Ishikawa (cell line): ENCODE results near the gene MS4A7.

ENCODE experiments used
- CEBPB ChIP-seq: IDR thresholded peaks from 2 replicates; pipeline ENCODE4 v1.6.1; 2012
- CREB1 ChIP-seq: IDR thresholded peaks from 2 replicates; pipeline ENCODE4 v1.6.1; 2012; ENCODE audit warnings: low read depth
- EGR1 ChIP-seq: IDR thresholded peaks from 2 replicates; pipeline ENCODE4 v1.6.1; 2012
- EP300 ChIP-seq: IDR thresholded peaks from 2 replicates; pipeline ENCODE4 v1.6.1; 2012; ENCODE audit warnings: borderline replicate concordance
- FOXM1 ChIP-seq: IDR thresholded peaks from 2 replicates; pipeline ENCODE4 v1.6.1; 2012; ENCODE audit warnings: low read depth, borderline replicate concordance
- NFIC ChIP-seq: IDR thresholded peaks from 2 replicates; pipeline ENCODE4 v1.6.1; 2012
- RAD21 ChIP-seq: IDR thresholded peaks from 2 replicates; pipeline ENCODE4 v1.6.1; 2012; ENCODE audit warnings: low read depth
- TAF1 ChIP-seq: IDR thresholded peaks from 2 replicates; pipeline ENCODE4 v1.6.1; 2012; ENCODE audit warnings: low read depth, mild to moderate bottlenecking
- TCF12 ChIP-seq: IDR thresholded peaks from 2 replicates; pipeline ENCODE4 v1.6.1; 2012; ENCODE audit warnings: low read depth
- TEAD4 ChIP-seq: IDR thresholded peaks from 2 replicates; pipeline ENCODE4 v1.6.1; 2012
- YY1 ChIP-seq: IDR thresholded peaks from 2 replicates; pipeline ENCODE4 v1.6.1; 2012; ENCODE audit warnings: low read depth
- ZBTB7A ChIP-seq: IDR thresholded peaks from 2 replicates; pipeline ENCODE4 v1.6.1; 2012; ENCODE audit warnings: low read depth
- TF ChIP-seq, protein P1 (sequence below): IDR thresholded peaks from 2 replicates; pipeline ENCODE4 v1.6.1; 2012
- TF ChIP-seq, protein P2 (sequence below): IDR thresholded peaks from 2 replicates; pipeline ENCODE4 v1.6.1; 2012
- TF ChIP-seq, protein P3 (sequence below): IDR thresholded peaks from 2 replicates; pipeline ENCODE4 v1.6.1; 2012; ENCODE audit warnings: low read depth, mild to moderate bottlenecking

MS4A7 gene

DNA sequence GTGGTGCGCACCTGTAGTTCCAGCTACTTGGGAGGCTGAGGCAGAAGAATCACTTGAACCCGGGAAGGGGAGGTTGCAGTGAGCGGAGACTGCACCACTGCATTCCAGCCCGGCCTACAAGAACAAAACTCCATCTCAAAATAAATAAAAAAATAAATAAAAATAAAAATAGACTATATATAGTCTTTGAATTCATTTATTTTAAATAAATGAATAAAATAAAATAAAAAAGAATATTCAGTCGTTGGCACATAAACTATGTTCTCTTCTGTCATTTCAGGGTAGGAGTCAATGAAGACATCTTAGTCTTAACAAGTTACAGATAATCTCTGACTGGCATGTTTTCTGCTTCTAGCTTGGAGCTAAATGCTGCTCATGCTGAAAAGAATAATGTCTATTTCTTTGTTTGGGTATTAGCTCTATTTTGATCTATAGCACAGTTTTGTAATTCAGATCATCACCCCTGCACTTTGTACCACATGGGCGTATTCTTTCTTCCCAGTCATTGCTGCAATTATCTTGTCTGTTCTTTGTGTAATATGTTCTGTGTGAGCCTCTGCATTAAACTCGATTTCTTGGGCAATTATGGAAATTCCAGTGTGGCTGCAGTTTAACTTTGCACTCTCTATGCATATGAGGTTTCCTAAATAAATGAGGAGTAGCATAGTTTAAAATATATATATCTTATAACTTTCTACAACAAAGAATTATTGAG is 16.5 kb downstream of the MS4A7 start:
- TF ChIP-seq, protein P1, sequence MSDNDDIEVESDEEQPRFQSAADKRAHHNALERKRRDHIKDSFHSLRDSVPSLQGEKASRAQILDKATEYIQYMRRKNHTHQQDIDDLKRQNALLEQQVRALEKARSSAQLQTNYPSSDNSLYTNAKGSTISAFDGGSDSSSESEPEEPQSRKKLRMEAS = no peak
- TF ChIP-seq YY1 (no peak), TCF12 (no peak), EGR1 (no peak)

DNA sequence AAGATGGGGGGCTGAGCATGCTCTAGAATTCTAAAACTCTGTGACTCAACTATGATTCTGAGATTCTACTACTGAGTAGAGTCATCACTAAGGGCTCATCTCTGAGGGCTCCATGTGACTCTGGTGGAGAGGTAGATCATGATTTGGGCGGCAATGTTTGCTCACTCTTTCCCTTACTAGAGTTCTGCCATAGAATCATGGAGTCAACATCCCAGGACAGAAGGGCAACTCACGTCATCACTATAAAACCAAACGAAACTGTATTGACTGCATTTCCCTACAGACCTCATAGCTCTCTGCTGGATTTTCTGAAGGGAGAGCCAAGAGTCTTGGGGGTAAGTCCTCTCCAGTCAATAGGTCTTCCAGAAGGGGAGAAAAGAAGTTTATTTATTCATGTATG is 18.1 kb downstream of the MS4A7 start, which contains the start of gene MS4A14:
MS4A14 (plus strand) TSS at position 78 of the 400 bp plus-strand sequence; CDS start at position 198, 120 bp downstream.
- TF ChIP-seq CREB1 (no peak), TEAD4 (no peak), EGR1 (no peak)
- TF ChIP-seq, protein P1 = no peak
- TF ChIP-seq, protein P2, sequence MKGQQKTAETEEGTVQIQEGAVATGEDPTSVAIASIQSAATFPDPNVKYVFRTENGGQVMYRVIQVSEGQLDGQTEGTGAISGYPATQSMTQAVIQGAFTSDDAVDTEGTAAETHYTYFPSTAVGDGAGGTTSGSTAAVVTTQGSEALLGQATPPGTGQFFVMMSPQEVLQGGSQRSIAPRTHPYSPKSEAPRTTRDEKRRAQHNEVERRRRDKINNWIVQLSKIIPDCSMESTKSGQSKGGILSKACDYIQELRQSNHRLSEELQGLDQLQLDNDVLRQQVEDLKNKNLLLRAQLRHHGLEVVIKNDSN = no peak

DNA sequence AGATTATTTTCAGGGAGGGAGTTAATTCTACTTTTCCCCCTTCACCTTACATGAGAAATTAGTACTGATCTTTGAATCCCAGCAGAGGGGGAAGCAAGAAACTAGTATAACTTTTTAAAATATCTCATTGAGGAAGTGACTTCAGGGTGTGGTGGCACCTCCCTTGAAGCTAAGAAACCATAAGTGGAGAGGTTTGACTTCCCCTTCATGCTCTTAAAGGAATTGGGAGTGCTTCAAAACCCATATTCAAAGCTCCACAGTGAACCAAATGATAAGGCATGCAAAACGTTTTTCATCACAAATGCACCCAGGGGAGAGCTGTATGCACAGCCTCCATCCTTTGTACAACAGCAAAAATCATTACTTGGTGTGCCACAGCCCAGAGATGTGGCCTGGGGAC is 18.5 kb downstream of the MS4A7 start:
- TF ChIP-seq, protein P3, sequence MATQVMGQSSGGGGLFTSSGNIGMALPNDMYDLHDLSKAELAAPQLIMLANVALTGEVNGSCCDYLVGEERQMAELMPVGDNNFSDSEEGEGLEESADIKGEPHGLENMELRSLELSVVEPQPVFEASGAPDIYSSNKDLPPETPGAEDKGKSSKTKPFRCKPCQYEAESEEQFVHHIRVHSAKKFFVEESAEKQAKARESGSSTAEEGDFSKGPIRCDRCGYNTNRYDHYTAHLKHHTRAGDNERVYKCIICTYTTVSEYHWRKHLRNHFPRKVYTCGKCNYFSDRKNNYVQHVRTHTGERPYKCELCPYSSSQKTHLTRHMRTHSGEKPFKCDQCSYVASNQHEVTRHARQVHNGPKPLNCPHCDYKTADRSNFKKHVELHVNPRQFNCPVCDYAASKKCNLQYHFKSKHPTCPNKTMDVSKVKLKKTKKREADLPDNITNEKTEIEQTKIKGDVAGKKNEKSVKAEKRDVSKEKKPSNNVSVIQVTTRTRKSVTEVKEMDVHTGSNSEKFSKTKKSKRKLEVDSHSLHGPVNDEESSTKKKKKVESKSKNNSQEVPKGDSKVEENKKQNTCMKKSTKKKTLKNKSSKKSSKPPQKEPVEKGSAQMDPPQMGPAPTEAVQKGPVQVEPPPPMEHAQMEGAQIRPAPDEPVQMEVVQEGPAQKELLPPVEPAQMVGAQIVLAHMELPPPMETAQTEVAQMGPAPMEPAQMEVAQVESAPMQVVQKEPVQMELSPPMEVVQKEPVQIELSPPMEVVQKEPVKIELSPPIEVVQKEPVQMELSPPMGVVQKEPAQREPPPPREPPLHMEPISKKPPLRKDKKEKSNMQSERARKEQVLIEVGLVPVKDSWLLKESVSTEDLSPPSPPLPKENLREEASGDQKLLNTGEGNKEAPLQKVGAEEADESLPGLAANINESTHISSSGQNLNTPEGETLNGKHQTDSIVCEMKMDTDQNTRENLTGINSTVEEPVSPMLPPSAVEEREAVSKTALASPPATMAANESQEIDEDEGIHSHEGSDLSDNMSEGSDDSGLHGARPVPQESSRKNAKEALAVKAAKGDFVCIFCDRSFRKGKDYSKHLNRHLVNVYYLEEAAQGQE = no peak
- TF ChIP-seq FOXM1 = no peak

DNA sequence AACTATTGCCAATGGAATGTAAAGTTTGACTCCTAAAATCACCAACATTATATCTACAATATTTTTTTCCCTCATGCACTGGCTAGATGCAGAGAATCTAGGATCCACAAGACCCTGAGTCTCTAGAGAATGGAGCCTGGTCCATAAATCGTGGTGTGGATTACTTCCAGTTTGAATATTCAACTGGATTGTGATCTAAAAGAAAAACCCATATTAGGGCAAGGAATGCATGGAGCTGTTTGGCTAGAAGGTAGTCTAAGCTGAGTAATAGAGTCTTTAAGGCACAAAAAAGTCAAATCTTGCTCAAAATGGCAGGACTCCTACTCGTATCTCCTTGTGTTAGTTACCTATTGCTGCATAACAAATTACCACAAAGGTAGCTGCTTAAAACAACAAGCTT is 41.7 kb downstream of the MS4A7 start:
- TF ChIP-seq TCF12 = no peak

DNA sequence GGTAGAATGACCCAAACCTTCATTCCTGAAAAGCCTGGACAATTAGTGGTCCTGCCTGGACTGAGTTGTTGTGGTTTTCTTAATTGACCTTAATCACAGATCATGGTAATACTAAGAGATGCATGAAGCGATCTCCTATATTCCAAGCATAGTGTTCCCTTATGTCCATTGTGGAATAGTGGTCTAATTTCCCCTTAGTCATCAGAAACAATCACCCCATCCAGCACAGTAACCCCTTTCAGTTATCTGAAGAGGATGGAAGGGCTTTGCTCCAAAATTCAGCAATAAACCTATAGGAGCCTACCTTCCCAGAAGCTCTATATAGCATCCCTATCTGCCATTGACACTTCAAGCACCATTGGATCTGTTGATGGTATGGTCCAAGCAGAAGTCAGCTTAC is 44.3 kb downstream of the MS4A7 start:
- TF ChIP-seq NFIC (no peak), FOXM1 (no peak), EP300 (no peak), EGR1 (no peak), YY1 (no peak), CREB1 (no peak), ZBTB7A (no peak), TCF12 (no peak), TAF1 (no peak), CEBPB (no peak), TEAD4 (no peak), RAD21 (no peak)
- TF ChIP-seq, protein P1 = no peak
- TF ChIP-seq, protein P2 = no peak
- TF ChIP-seq, protein P3 = no peak

DNA sequence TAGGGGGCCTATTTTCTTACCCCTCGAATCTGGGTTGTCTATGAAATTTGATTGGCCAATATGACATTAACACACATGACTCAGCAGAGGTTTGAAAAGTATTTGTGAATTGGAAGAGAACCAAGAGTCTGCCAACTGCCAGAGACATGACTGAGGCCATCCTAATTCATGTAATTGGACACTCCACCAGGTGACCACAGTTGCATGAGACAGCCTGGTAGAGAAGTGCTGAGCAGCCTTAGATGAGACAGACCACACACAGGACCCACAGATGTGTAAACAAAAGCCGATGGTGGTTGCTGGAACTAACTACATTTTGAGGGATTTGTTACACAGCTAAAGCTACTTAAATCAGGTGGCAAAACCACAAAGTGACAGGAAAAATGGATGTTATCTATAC is 50.2 kb downstream of the MS4A7 start:
- TF ChIP-seq TEAD4 = no peak
- TF ChIP-seq CREB1 = no peak
- TF ChIP-seq TCF12 = no peak
- TF ChIP-seq RAD21 = no peak
- no peak for TF ChIP-seq EGR1
- TF ChIP-seq FOXM1 = no peak
- TF ChIP-seq, protein P1 = no peak
- TF ChIP-seq YY1 = no peak
- TF ChIP-seq CEBPB = no peak
- no peak for TF ChIP-seq NFIC
- TF ChIP-seq ZBTB7A = no peak
- TF ChIP-seq, protein P3 = no peak
